GM12878 (cell line): Measurements from ENCODE around the gene COL16A1. TPM values are rescaled to one million over a fixed set of nuclear protein-coding genes. Genes with fewer than 3 reads are reported as not detected.

Experiments
- ATF2 ChIP-seq: IDR thresholded peaks from 2 replicates; pipeline ENCODE4 v1.6.1; 2012; ENCODE audit warnings: low read length, inconsistent platforms
- BACH1 ChIP-seq: fragments of 450-650 bp; IDR thresholded peaks from 2 replicates; pipeline ENCODE4 v1.6.1; 2017; ENCODE audit warnings: mild to moderate bottlenecking, borderline replicate concordance
- BHLHE40 ChIP-seq, 2 experiments: fragments of 450-650 bp in 1 of 2; IDR thresholded peaks; 2 replicates each; pipeline ENCODE4 v1.6.1; 2011 to 2017; ENCODE audit warnings: low read depth in 2 of 2, borderline replicate concordance in 1 of 2, improper control_type of control experiment in 1 of 2, low read length in 1 of 2, mild to moderate bottlenecking in 1 of 2
- CBX3 ChIP-seq: fragments of 200-600 bp; sonication (generic); IDR thresholded peaks from 2 replicates; pipeline ENCODE4 v1.6.1; 2016; ENCODE audit warnings: low read depth, borderline replicate concordance
- CHD2 ChIP-seq: IDR thresholded peaks from 2 replicates; pipeline ENCODE4 v1.6.1; 2011; ENCODE audit warnings: low read depth, low read length, improper control_type of control experiment, borderline replicate concordance
- CREM ChIP-seq: IDR thresholded peaks from 2 replicates; pipeline ENCODE4 v1.6.1; 2014; ENCODE audit warnings: antibody characterized with exemption, low read depth
- EED ChIP-seq: sonication (generic); IDR thresholded peaks from 2 replicates; pipeline ENCODE4 v1.6.1; 2016; ENCODE audit warnings: antibody characterized with exemption, low read depth
- EGR1 ChIP-seq, 2 experiments: IDR thresholded peaks; 1 replicate in 1 of 2; 2 replicates in 1 of 2; pipeline ENCODE4 v1.6.1; 2011 to 2012; ENCODE audit warnings: low read depth in 2 of 2, low read length in 2 of 2, borderline replicate concordance in 1 of 2, mild to moderate bottlenecking in 1 of 2, moderate library complexity in 1 of 2
- GABPA ChIP-seq: IDR thresholded peaks from 2 replicates; pipeline ENCODE4 v1.6.1; 2014; ENCODE audit warnings: antibody characterized with exemption, low read depth, mild to moderate bottlenecking, inconsistent platforms
- HSF1 ChIP-seq: fragments of 150-350 bp; IDR thresholded peaks from 2 replicates; pipeline ENCODE4 v1.6.1; 2014; ENCODE audit warnings: mild to moderate bottlenecking, low read depth, low read length
- IKZF1 ChIP-seq: fragments of 450-650 bp; conservative IDR thresholded peaks from 2 replicates; pipeline ENCODE4 v1.6.1; 2017; ENCODE audit warnings: antibody characterized with exemption, mild to moderate bottlenecking
- KDM1A ChIP-seq: fragments of 200-600 bp; sonication (generic); IDR thresholded peaks from 2 replicates; pipeline ENCODE4 v1.6.1; 2016; ENCODE audit warnings: borderline replicate concordance
- MEF2A ChIP-seq: IDR thresholded peaks from 2 replicates; pipeline ENCODE4 v1.6.1; 2011; ENCODE audit warnings: low read depth, mild to moderate bottlenecking, low read length, moderate library complexity; ENCODE audit not compliant: insufficient read depth
- MLLT1 ChIP-seq: fragments of 450-650 bp; IDR thresholded peaks from 2 replicates; pipeline ENCODE4 v1.6.1; 2016; ENCODE audit warnings: mild to moderate bottlenecking
- NFIC ChIP-seq: IDR thresholded peaks from 2 replicates; pipeline ENCODE4 v1.6.1; 2012; ENCODE audit warnings: low read depth, mild to moderate bottlenecking, inconsistent platforms, low read length, moderate library complexity
- PAX5 ChIP-seq: IDR thresholded peaks from 2 replicates; pipeline ENCODE4 v1.6.1; 2011; ENCODE audit warnings: low read depth, low read length, borderline replicate concordance
- RB1 ChIP-seq: fragments of 450-650 bp; formaldehyde crosslinking; IDR thresholded peaks from 2 replicates; pipeline ENCODE4 v1.6.1; 2017; ENCODE audit warnings: mild to moderate bottlenecking, borderline replicate concordance
- SIX5 ChIP-seq: IDR thresholded peaks from 2 replicates; pipeline ENCODE4 v1.6.1; 2011; ENCODE audit warnings: mild to moderate bottlenecking, low read depth, low read length, moderate library complexity; ENCODE audit not compliant: severe bottlenecking
- SMAD1 ChIP-seq: fragments of 450-650 bp; IDR thresholded peaks from 2 replicates; pipeline ENCODE4 v1.6.1; 2018; ENCODE audit warnings: mild to moderate bottlenecking, low read depth; ENCODE audit not compliant: partially characterized antibody
- TARDBP ChIP-seq: IDR thresholded peaks from 2 replicates; pipeline ENCODE4 v1.6.1; 2016; ENCODE audit warnings: borderline replicate concordance
- YY1 ChIP-seq: IDR thresholded peaks from 2 replicates; pipeline ENCODE4 v1.6.1; 2011; ENCODE audit warnings: low read depth, mild to moderate bottlenecking, low read length
- ZNF687 ChIP-seq: fragments of 450-650 bp; IDR thresholded peaks from 2 replicates; pipeline ENCODE4 v1.6.1; 2017; ENCODE audit warnings: mild to moderate bottlenecking, moderate library complexity
- ZZZ3 ChIP-seq: IDR thresholded peaks from 2 replicates; pipeline ENCODE4 v1.6.1; 2011; ENCODE audit warnings: low read depth; ENCODE audit not compliant: control insufficient read depth, insufficient read length
- polyA plus RNA-seq, 11 experiments: library from polyadenylated mRNA; depleted of rRNA in 4 of 11; unstranded in 6 of 11; stranded (reverse) in 5 of 11; fragments of >200 nt; fragmentation: Nextera tagmentation in 4 of 11; fragmentation: Illumina TruSeq in 1 of 11; extraction: Ambion mirVana in 4 of 11; extraction: Trizol in 1 of 11; gene quantifications; 1 replicate in 1 of 11; 2 replicates in 10 of 11; pipeline versions ENCODE4 v1.2.1 to v1.2.3, GENCODE V29; 2011 to 2016; ENCODE audit warnings: inconsistent platforms in 2 of 11, missing spikeins in 2 of 11, low read depth in 1 of 11
- total RNA-seq, 4 experiments: library from RNA; depleted of rRNA in 3 of 4; stranded (reverse); fragments of >200 nt in 3 of 4; fragmentation: Illumina TruSeq in 1 of 4; extraction: Trizol in 1 of 4; gene quantifications; 2 replicates each; pipeline versions ENCODE4 v1.2.1 to v1.2.3, GENCODE V29; 2013 to 2021

COL16A1 gene
- total and polyA plus RNA-seq, 10 of the 15 experiments (the other 5 are each of a cell fraction or from before 2014, with no cell fraction given): 0.02 to 3.7 (median 0.59) TPM

GRCh38 chr1:31605908-31606427 lies 97.8 kb downstream of the COL16A1 start (continued):
- TF ChIP-seq ZNF687: peak; percentile 100
- TF ChIP-seq HSF1: no peak
- peak; percentile 64 to 76; a peak in 3 of 4 replicates for TF ChIP-seq BHLHE40 (IDR thresholded peaks at IDR 0.05; ENCODE audit: borderline replicate concordance in 1 of 2, low read depth in 2 of 2, low read length in 1 of 2)
- TF ChIP-seq ATF2: peak; percentile 97
- peak; percentile 91 for TF ChIP-seq EED
- peak in 1 of 2 experiments; percentile 39; a peak in 1 of 3 replicates for TF ChIP-seq EGR1 (IDR thresholded peaks at IDR 0.05; ENCODE audit: borderline replicate concordance in 1 of 2, low read depth in 2 of 2, low read length in 2 of 2)
- peak; percentile 92; the same call in 1 of the 2 replicates for TF ChIP-seq BACH1
- TF ChIP-seq MEF2A: peak; percentile 60; the same call in 1 of the 2 replicates
- TF ChIP-seq KDM1A: no peak
- TF ChIP-seq RB1: 0 out of 2 replicates have a peak, but pooled peaks have one; percentile 25
- peak; percentile 89 for TF ChIP-seq PAX5
- peak; percentile 89 for TF ChIP-seq CHD2
- peak; percentile 95 for TF ChIP-seq IKZF1
- peak; percentile 41; the same call in 1 of the 2 replicates for TF ChIP-seq GABPA
- TF ChIP-seq YY1: peak; percentile 87
- peak; percentile 40; the same call in 1 of the 2 replicates for TF ChIP-seq MLLT1
- TF ChIP-seq SIX5: no peak
- TF ChIP-seq CREM: peak; percentile 96
- no peak for TF ChIP-seq ZZZ3
- peak; percentile 95 for TF ChIP-seq NFIC
- no peak for TF ChIP-seq SMAD1
- TF ChIP-seq CBX3: no peak
- 0 out of 2 replicates have a peak, but pooled peaks have one; percentile 27 for TF ChIP-seq TARDBP
